ENCODE data around the gene RYR2.
"Not testable (repeated sequence)": the region's sequence is repeated elsewhere in the genome, so short reads cannot be mapped to it uniquely, and the experiment has no call there.

The RYR2 gene

GRCh38 chr1:237591353-237591752 lies 549.4 kb downstream of the RYR2 start:
- no peak for DNase-seq

- not testable (repeated sequence) for DNase-seq
Measured at GRCh38 chr1:237603036-237603568, 561.1 kb downstream of the RYR2 start.

GRCh38 chr1:237608433-237608832 lies 566.4 kb downstream of the RYR2 start:
- DNase-seq, result no peak

GRCh38 chr1:237610157-237610556 lies 568.2 kb downstream of the RYR2 start:
- no peak for DNase-seq

- DNase-seq, result no peak
Measured at GRCh38 chr1:237613984-237614383, 572.0 kb downstream of the RYR2 start.

GRCh38 chr1:237619553-237619952 lies 577.6 kb downstream of the RYR2 start:
- no peak for DNase-seq

- no peak for DNase-seq
Measured at GRCh38 chr1:237634922-237635321, 592.9 kb downstream of the RYR2 start.

- DNase-seq, result no peak
Measured at GRCh38 chr1:237638555-237638954, 596.6 kb downstream of the RYR2 start.

- no peak for DNase-seq
Measured at GRCh38 chr1:237640011-237640671, 598.2 kb downstream of the RYR2 start.

- no peak for DNase-seq
Measured at GRCh38 chr1:237640966-237641365, 599.0 kb downstream of the RYR2 start.

- DNase-seq, result no peak
Measured at GRCh38 chr1:237650809-237651208, 608.8 kb downstream of the RYR2 start.

GRCh38 chr1:237655778-237656177 lies 613.8 kb downstream of the RYR2 start:
- no peak for DNase-seq

- DNase-seq, result no peak
Measured at GRCh38 chr1:237664348-237664747, 622.4 kb downstream of the RYR2 start.

GRCh38 chr1:237670302-237670701 lies 628.3 kb downstream of the RYR2 start:
- DNase-seq, result no peak

GRCh38 chr1:237671262-237671661 lies 629.3 kb downstream of the RYR2 start:
- DNase-seq, result no peak

GRCh38 chr1:237671935-237672334 lies 630.0 kb downstream of the RYR2 start:
- DNase-seq, result no peak

GRCh38 chr1:237672748-237673147 lies 630.8 kb downstream of the RYR2 start:
- DNase-seq, result no peak

GRCh38 chr1:237673631-237674030 lies 631.6 kb downstream of the RYR2 start:
- no peak for DNase-seq

- DNase-seq, result no peak
Measured at GRCh38 chr1:237677979-237678378, 636.0 kb downstream of the RYR2 start.

- no peak for DNase-seq
Measured at GRCh38 chr1:237679687-237680086, 637.7 kb downstream of the RYR2 start.

GRCh38 chr1:237681210-237681609 lies 639.2 kb downstream of the RYR2 start:
- DNase-seq, result no peak

GRCh38 chr1:237684236-237684635 lies 642.3 kb downstream of the RYR2 start:
- DNase-seq, result no peak

- DNase-seq, result no peak
Measured at GRCh38 chr1:237685551-237685950, 643.6 kb downstream of the RYR2 start.

- no peak for DNase-seq
Measured at GRCh38 chr1:237687804-237688203, 645.8 kb downstream of the RYR2 start.

GRCh38 chr1:237690656-237691055 lies 648.7 kb downstream of the RYR2 start:
- DNase-seq, result no peak
